Right hindlimb (tissue), 1 donor: ENCODE results near the gene TMEM204.

Source experiments
- DNase-seq: peaks from one replicate; pipeline ENCODE4 v3.0.0-alpha.2; 2018

TMEM204 gene

DNA sequence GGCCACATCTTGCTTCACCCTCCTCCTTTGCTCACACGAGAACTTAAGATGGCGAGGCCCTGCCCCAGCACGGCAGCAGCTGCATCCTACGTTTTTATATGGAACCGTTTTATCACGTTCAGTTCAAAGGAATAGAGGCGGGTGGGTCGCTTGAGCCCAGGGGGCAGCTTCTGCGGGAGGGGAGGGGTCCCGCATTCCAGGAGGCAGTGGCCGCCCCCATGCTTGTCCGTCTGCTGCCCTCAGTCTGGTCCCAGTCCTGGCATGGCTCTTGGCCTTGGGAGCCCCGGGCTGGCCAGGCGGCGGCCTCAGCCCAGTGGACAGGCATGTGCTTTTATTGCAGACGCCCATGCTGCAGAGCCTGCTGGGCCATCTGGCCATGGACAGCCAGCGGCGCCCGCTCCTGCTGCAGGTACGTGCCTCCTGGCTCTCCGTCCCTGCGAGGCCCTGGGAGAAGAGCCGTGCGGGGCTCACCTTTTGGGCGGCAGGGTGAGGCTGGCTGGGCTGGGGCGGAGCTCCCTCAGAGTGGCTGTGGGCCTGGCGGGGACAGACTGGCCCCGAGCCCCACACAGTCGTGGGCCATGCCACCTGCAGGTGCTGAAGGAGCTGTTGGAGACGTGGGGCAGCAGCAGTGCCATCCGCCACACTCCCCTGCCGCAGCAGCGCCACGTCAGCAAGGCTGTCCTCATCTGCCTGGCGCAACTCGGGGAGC lies 33.6 kb upstream of the TMEM204 start:
- DNase-seq: no peak

DNA sequence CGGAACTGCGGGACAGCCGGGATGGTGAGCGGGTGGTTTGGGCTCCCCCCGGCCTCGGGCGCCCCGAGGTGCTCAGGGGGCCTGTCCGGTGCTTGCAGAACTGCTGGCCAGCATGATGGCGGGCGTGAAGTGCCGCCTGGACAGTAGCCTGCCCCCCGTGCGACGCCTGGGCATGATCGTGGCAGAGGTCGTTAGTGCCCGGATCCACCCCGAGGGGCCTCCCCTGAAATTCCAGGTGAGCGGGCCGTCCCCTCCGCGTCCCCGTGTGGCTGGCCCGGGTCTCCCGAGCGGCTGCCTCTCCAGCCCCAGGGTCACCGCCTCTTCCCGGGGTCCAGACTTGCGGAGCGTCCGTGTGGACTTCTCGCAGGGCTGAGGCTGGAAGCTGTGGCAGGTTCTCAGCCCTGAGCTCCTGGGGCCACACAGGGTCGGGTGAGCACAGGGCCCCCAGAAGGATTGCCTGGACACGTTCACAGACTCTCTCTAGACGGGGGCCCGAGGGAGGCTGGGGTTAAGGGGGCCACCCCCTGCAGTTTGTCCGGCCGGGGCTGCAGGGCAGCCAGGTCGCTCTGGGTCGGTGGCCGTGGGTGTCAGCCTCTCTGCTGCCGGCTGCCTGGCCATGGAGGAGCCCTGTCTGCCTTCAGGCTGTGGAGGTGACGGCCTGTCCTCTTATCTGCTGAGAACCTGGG lies 32.9 kb upstream of the TMEM204 start:
- no peak for DNase-seq

- no peak for DNase-seq
Measured at GRCh38 chr16:1501630-1502029, 31.8 kb upstream of the TMEM204 start.

DNA sequence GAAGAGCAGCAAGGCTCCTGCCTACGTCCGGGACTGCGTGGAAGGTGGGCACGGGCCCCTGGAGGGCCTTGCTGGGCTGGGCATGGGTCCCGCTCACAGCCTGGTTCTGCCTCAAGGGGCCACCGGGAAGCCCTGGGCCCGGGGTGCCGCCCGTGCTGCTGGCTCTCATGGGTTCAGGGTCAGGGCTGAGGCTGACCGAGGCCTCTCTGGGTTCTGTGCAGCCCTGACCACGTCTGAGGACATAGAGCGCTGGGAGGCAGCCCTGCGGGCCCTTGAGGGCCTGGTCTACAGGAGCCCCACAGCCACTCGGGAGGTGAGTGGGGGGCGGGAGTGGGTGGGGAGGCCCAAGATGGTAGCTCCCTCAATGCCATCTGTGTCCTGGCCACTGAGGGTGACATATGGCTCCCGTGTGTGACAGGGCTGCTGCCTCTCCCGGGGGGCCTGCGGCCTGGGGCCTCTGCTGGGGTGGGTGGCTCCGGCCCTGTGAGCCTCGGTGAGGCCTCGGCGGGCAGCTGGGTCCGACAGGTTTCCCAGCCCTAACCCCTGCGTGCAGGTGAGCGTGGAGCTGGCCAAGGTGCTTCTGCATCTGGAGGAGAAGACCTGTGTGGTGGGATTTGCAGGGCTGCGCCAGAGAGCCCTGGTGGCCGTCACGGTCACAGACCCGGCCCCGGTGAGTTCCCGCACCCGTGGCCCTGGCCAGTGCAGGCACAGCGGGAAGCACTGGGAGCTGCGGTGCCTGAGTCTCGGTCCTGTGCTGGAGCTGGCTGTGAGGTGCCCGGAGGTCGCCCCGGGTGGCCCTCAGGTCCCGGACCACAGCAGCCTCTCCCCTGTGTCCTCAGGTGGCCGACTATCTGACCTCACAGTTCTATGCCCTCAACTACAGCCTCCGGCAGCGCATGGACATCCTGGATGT lies 31.1 kb upstream of the TMEM204 start:
- DNase-seq: no peak

DNA sequence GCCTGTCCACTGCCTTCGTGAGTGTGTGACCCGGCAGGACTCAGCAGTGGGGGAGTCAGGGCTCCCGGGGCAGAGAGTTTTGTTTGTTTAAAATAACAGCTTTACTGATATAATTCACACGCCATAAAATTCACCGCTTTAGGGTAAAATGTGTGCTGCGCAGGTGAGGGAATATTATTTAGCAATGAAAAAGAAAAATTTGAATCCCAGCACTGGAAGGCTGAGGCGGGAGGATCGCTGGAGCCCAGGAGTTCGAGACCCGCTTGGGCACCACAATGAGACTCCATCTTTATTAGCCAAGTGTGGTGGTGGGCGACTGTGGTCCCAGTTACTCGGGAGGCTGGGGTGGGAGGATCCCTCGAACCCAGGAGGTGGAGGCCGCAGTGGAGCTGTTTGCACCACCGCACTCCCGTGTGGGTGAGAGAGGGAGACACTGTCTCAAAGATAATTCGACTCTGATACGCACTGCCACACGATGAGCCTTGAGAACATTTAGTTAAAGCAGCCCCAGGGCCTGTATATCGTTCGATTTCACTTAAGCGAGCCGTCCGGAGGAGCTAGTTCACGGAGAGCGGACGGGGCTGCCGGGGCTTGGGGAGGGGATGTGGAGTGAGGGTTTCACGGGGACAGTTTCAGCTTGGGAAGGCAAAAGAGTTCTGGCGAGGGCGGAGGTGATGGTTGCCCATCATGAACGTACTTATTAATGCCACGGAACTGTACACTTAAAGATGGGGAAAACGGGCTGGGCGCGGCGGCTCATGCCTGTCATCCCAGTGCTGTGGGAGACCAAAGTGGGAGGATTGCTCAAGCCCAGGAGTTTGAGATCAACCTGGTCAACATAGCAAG lies 30.1 kb upstream of the TMEM204 start:
- DNase-seq: no peak

GRCh38 chr16:1505073-1505844 lies 28.2 kb upstream of the TMEM204 start:
- DNase-seq: no peak

- no peak for DNase-seq
Measured at GRCh38 chr16:1505912-1506311, 27.6 kb upstream of the TMEM204 start.

GRCh38 chr16:1506494-1507213 lies 26.8 kb upstream of the TMEM204 start:
- DNase-seq: no peak

GRCh38 chr16:1508494-1509187 lies 24.8 kb upstream of the TMEM204 start:
- DNase-seq: no peak

GRCh38 chr16:1509307-1510221 lies 23.9 kb upstream of the TMEM204 start:
- DNase-seq: no peak

GRCh38 chr16:1510272-1510671 lies 23.2 kb upstream of the TMEM204 start:
- DNase-seq: no peak

GRCh38 chr16:1510941-1511351 lies 22.5 kb upstream of the TMEM204 start:
- no peak for DNase-seq

DNA sequence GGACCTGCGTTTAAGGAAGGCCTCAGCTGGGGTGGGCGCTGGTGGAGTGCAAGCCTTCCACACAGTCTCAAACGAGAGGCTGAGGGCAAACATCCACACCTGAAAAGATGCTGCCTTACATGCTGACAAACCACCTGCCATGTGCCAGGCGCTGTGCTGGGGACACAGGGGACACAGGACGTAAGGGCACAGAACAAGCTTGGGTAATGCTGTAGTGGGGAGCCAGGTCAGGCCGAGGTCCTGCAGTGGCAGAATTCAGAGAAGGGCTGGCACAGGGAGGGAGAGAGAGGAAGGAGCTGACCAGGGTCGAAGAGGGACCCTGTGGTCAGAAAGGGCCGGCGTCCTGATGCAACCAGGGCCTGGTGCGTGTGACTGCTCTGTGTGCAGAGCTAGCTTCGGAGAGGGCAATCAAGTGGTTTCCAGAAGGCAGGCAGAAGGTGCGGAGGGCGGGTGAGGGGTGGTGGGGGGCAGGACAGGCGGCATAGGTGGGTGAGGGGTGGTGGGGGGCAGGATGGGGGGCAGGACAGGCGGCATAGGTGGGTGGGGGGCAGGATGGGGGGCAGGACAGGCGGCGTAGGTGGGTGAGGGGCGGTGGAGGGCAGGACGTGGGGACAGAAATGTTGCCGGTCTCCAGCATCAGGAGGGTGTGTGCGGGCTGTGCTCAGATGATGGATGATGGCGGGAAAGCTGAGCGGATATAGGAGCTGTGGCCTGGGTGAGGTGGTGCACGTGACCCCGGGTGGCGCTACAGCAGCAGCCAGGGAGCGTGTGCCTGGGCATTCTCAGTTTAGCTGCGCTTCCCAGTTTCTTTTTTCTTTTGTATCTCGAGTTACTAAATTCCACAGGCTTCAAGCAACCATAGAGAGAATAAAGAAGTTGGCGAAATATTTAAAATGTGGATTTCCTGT lies 21.6 kb upstream of the TMEM204 start:
- DNase-seq: no peak

GRCh38 chr16:1512774-1513173 lies 20.7 kb upstream of the TMEM204 start:
- DNase-seq: no peak

- no peak for DNase-seq
Measured at GRCh38 chr16:1514507-1514906, 19.0 kb upstream of the TMEM204 start.

DNA sequence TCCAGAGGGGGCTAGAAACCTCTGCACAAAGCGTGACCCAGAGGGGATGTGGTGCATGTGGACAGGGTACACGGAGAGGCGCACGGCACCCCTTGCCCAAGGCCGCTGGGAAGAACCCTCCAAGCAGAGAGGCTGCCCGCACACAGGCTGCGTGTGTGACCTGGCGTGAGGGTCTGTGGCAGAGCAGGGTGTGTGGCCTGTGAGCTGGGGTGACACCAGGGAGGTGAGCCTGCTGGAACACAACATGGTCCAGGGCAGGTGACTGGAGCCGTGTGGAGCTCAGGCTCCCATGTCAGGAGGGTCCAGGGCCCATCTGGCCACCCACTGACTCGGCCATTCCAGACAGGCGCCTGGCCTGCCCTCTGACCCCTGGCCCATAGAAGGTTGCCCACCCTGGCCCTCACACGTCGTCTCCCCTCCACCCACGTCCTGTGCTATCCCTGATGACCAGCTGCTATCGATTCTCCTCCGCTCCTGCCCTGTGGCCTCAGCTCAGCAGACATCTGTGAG lies 14.8 kb upstream of the TMEM204 start:
- no peak for DNase-seq

DNA sequence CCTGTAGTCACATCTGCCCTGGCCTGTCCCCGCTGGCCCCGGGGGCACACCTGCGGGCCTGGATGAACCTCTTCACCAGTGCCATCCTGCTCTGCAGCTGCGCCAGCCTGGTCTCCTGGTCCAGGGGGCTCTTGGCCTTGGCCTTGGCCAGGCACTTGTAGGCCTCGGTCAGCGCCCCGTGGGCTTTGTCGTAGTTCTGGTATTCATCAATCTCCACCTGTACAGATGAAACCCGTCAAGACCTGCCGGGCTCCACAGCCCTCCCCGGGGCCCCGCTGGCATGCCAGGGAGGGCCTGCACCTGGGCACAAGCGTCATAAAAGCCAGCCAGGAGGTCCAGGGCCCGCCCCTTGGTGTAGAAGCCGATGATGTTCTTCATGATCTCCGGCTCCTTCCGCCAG lies 13.6 kb upstream of the TMEM204 start:
- DNase-seq: no peak

GRCh38 chr16:1520461-1520860 lies 13.0 kb upstream of the TMEM204 start:
- DNase-seq: no peak
